GM19238 (cell line): ENCODE data around the gene CHMP5.

ENCODE experiments used
- DNase-seq: peaks from one replicate; pipeline ENCODE4 v3.0.0; 2011; ENCODE audit warnings: low spot score; ENCODE audit not compliant: insufficient read length

Gene CHMP5

DNA sequence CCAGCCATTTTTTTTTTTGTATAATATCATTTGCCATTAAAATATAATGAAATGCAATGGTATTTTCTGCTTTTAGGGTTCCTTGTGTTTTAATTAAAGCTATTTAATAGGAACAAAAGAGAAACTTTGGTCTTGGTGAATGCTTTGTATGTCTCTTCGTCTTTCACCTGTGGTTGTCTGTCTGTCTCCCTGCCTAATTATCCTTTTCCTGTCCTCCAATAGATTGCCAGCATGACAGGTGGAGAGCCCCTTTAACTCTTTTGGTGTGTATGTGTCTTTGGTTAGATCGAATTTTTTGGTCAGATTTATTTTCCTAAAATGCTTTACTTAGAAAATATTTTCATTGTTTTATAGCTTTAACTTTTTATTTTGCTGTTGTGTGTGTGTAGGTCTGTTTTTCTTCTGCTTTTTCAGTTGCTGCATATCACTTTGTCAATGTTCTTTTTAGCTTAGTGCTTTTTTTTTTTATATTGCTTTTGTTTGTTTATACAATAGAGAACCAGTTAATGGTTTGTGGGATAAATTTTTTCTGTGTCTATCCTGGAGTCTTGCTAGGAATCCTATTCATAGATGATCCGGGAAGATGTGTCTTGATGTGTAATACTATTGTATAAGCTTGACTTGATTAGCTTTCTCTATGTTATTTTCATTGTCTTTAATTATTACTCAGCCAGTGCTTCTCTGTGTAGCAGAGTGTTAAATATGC lies 8.6 kb downstream of the CHMP5 start:
- no peak for DNase-seq

- DNase-seq, result no peak
Measured at GRCh38 chr9:33273972-33274328, 9.1 kb downstream of the CHMP5 start.

- no peak for DNase-seq
Measured at GRCh38 chr9:33277484-33277883, 12.6 kb downstream of the CHMP5 start.

GRCh38 chr9:33285502-33285901 lies 20.7 kb downstream of the CHMP5 start:
- DNase-seq, result no peak

- DNase-seq, result peak; percentile 45
Measured at GRCh38 chr9:33287087-33287490, 22.2 kb downstream of the CHMP5 start.

GRCh38 chr9:33288235-33288634 lies 23.4 kb downstream of the CHMP5 start:
- DNase-seq, result no peak

- no peak for DNase-seq
Measured at GRCh38 chr9:33288828-33289483, 24.1 kb downstream of the CHMP5 start.

DNA sequence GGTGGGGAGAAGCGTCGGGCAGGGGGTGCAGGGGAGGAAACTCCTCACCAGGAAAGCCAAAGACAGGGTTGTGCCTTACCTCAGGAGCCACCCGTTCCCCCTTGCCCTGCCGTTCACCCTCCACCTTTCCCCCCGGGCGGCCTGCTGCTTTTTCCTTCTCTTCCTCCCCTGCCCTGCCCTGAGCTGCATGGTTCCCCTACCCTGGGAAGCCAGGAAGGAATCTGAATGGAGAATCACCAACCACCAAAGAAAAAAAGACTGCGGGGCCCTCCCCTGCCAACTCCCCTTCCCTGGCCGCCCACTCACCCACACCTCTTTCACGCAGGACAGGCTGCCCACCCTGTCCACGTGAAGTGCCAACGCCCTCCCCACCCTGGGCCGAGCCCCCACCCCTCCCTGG lies 24.6 kb downstream of the CHMP5 start:
- no peak for DNase-seq

GRCh38 chr9:33289936-33290246 lies 25.0 kb downstream of the CHMP5 start:
- DNase-seq, result no peak

- DNase-seq, result peak; percentile 78
Measured at GRCh38 chr9:33290247-33291030, 25.6 kb downstream of the CHMP5 start, which contains the start of gene NFX1. Gene NFX1 (plus strand): TSS chr9:33290516. CDS start chr9:33290573, 57 bp downstream.

DNA sequence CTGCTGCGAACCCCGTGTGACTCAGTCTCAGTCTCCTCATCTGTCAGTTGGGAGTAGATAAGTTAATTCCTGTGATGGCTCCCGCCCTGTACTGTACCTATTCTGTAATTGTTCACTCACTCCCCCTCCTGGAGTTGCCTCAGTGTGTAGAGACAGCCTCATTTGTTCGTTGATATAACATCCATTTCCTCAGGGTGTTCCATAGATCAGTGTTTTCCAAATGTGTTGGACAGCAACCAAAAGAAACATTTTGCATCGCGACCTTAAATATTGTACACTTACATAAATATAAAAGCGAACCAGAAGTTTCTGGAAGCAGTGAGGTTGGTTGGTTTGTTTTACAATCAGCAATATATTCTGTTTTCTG lies 26.2 kb downstream of the CHMP5 start:
- DNase-seq, result no peak

DNA sequence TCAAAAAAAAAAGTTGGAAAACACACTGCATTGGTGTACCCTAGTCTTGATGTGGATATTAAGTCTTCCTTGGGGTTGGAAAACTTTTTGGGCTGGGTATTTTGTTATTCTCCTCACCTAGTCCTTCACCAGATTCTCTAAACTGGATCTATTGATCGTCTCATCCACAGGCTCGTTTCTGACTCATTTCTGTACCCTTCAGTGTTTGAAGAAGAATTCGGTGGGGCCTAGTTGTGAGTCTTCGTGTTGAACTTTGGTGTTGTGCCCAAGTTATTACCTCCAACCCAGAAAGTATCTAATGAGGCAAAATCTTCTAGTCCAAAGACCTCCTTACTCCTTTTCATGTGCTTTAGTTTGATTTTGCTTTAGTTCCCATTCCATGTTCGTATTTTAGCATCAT lies 27.1 kb downstream of the CHMP5 start:
- no peak for DNase-seq

- DNase-seq, result no peak
Measured at GRCh38 chr9:33293782-33294181, 28.9 kb downstream of the CHMP5 start.

DNA sequence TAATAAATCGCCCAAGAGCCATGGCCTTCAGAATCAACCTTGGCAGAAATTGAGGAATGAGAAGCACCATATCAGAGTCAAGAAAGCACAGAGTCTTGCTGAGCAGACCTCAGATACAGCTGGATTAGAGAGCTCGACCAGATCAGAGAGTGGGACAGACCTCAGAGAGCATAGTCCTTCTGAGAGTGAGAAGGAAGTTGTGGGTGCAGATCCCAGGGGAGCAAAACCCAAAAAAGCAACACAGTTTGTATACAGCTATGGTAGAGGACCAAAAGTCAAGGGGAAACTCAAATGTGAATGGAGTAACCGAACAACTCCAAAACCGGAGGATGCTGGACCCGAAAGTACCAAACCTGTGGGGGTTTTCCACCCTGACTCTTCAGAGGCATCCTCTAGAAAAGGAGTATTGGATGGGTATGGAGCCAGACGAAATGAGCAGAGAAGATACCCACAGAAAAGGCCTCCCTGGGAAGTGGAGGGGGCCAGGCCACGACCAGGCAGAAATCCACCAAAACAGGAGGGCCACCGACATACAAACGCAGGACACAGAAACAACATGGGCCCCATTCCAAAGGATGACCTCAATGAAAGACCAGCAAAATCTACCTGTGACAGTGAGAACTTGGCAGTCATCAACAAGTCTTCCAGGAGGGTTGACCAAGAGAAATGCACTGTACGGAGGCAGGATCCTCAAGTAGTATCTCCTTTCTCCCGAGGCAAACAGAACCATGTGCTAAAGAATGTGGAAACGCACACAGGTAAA lies 30.0 kb downstream of the CHMP5 start:
- DNase-seq, result no peak

GRCh38 chr9:33295571-33295970 lies 30.7 kb downstream of the CHMP5 start:
- no peak for DNase-seq

DNA sequence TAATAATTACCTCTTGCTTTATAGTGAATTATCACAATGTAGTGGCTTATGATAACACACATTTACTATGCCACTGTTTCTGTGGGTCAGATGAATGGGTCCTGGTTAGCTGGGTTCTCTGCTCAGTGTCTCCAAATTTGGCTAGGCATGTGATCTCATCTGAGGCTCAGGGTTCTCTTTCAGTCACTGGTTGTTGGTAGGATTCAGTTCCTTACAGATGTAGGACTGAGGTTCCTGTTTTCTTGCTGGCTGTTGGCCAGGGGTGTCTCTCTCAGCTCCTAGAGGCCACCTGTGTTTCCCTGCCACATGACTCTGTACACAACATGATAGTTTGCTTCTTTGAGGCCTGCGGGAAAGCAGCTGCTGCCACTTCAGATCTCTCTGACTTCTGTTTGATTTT lies 32.6 kb downstream of the CHMP5 start:
- peak; percentile 38 for DNase-seq

- DNase-seq, result no peak
Measured at GRCh38 chr9:33300546-33300945, 35.7 kb downstream of the CHMP5 start.

DNA sequence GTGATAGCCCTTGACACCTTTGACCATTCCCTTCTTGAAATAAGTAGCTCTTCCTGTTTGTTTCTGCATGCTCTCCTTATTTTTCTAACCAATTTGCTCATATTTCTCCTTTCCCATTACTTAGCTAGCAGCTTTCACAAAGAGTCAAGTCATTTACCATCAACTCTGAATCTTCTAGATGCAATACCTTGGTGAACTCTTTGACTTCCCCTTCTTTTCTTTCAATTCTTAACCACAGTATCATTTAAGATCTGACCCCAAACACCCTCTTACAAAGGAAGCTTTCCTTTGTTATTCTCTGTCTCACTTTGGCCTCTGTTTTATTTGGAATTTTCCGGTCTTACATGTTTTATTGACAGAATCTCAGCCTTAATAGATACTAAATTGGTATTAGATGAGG lies 39.5 kb downstream of the CHMP5 start:
- no peak for DNase-seq

DNA sequence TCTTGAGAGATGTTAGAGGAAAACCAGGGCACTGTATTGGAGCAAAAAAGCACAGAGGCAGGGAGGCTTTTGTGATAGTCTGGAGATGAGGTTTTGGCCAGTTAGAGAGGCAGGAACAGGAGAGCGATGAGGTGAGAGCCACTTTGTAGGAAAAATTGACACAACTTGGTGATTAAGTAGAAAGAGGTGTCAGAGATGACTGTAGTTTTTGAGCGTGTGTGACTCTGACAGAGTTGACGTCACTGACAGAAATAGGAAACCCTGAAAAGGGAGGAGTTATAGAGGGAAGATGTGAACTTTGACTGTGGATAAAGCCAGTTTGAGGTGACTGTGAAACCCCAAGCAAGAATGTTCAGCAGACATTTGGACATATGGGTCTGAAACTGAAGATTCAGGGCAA lies 41.2 kb downstream of the CHMP5 start:
- no peak for DNase-seq

DNA sequence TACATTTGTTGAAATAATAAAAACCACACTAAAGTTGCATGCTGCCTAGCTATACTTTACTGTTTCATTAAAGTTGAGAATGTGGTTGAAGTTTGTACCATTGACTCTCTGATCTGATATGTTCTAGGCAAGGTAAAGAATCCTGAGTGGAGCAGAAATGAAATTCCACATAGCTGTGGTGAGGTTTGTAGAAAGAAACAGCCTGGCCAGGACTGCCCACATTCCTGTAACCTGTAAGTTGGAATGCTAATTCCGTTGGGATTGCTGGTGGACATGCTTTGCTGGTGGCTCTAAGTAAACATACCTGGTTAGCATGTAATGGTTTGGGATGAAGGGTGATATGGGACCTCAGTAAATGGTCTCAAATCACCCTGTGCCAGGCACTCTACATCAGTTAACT lies 42.2 kb downstream of the CHMP5 start:
- DNase-seq, result no peak

DNA sequence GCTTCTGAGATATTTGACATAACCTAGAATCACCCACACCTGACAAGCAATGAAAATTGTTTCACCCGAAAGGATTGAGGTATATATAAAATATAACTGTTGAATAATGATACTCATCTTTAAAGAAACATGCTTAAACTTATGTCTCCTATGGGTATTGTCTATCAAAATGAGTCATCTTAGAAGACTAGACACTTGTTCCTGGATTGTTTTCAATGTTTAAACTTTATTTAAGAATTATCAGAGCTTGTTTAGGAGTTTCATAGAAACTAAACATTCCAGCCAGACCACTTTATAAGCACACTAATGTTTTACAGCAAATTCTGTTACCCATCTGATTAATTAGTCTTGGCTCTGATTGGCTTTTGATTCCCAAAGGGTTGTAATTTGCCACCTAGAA lies 45.1 kb downstream of the CHMP5 start:
- no peak for DNase-seq

- no peak for DNase-seq
Measured at GRCh38 chr9:33310748-33311147, 45.9 kb downstream of the CHMP5 start.
